A549 treated with Mapracorat at 1 μM for 4 hours (cell line): ENCODE measurements around the gene RRAD. TPM values are rescaled to one million over a fixed set of nuclear protein-coding genes. Genes with fewer than 3 reads are reported as not detected.

ENCODE experiments used
- total RNA-seq: library from RNA; stranded (reverse); fragments of 200-300 nt; extraction: Qiagen RNA extraction; gene quantifications from 5 replicates; pipeline ENCODE4 v1.2.3, GENCODE V29; 2022

The RRAD gene, protein sequence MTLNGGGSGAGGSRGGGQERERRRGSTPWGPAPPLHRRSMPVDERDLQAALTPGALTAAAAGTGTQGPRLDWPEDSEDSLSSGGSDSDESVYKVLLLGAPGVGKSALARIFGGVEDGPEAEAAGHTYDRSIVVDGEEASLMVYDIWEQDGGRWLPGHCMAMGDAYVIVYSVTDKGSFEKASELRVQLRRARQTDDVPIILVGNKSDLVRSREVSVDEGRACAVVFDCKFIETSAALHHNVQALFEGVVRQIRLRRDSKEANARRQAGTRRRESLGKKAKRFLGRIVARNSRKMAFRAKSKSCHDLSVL
- 27.6 to 46.6 TPM (median 39.4 TPM) in 5 replicates for total RNA-seq

DNA sequence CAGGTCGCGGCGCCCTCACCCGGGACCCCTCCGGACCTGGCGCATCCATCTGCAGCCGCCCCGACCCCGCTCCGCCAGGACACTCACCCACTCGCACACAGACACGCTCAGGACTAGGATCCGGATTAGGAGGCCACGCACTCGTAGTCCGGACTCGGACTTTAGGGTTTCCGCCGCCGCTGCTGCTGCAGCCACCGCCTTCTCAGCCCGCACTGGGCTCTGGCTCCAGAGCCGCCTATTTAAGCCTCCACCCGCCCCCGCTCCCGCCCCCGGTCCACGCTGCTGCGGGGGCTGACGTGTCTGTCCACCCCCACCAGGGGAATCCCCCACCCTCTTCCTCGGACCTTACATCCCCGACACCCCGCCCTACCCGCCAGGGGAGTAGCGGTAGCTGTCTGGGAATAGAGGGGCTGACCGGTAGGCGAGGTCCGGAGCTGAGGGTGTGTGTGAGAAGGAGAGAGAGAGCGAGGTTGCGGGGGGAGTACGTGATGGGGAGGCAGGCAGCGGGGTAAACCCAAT is at the start of gene RRAD:
TSS of gene RRAD (minus strand) at position 214 of the 519 bp plus-strand sequence. CDS start 356 bp downstream, outside the sequence.

DNA sequence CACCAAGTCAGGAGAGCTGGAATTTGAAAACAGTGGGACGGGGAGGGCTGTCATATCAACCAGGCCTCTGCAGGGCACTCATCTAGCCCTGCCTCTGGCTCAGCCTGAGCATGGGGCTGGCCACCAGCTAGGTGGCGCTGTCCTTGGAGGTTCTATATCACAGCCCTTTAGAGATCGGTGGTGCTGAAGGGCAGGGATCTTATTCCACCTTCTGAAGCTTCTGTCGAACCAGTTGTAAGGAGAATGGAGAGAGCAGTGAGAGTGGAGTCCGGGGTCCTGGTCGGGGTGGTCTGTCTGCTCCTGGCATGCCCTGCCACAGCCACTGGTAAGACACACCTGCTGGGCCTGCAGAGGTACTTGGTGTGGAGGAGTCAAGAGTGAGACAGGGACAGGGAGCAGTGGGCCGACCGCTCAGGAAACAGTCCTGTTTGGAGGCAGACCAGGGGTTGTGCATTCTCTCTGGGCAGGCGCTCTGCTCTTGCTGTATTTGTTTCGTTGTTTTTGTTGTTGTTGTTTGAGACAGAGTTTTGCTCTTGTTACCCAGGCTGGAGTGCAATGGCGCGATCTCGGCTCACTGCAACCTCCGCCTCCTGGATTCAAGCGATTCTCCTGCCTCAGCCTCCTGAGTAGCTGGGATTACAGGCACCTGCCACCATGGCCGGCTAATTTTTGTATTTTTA is 35.9 kb upstream of the RRAD start, which contains the start of gene CES3:
TSS of gene CES3 (plus strand) at position 202 of the 680 bp plus-strand sequence. CDS start at position 244, 42 bp downstream.

DNA sequence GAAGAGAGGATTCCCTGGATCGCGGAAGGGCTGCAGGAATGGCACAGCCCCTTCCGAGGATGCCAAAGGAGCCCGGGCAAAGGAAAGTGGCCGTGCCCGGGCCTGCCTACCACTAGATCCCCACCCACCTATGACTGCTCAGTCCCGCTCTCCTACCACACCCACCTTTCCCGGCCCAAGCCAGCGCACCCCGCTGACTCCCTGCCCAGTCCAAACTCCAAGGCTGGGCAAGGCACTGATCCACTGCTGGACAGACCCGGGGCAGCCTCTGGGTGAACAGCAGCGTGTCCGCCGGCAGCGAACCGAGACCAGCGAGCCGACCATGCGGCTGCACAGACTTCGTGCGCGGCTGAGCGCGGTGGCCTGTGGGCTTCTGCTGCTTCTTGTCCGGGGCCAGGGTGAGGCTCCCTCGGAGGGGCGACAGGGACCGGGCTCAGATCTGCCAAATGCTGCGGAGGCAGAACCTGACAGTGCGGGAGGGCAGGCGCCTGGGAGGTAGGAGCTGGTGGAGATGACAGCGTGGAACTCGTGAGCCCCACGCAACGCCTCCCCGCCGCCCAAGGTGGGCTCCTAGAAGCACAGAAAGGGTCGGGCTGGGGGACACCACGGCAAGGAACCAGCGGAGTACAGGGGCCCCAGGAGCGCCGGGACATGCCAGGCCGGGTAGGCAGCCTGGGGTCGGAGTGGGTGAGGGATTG is 10.1 kb upstream of the RRAD start, which contains the start of gene CES2:
TSS of gene CES2 (plus strand) at position 203 of the 698 bp plus-strand sequence. CDS start at position 323, 120 bp downstream.

DNA sequence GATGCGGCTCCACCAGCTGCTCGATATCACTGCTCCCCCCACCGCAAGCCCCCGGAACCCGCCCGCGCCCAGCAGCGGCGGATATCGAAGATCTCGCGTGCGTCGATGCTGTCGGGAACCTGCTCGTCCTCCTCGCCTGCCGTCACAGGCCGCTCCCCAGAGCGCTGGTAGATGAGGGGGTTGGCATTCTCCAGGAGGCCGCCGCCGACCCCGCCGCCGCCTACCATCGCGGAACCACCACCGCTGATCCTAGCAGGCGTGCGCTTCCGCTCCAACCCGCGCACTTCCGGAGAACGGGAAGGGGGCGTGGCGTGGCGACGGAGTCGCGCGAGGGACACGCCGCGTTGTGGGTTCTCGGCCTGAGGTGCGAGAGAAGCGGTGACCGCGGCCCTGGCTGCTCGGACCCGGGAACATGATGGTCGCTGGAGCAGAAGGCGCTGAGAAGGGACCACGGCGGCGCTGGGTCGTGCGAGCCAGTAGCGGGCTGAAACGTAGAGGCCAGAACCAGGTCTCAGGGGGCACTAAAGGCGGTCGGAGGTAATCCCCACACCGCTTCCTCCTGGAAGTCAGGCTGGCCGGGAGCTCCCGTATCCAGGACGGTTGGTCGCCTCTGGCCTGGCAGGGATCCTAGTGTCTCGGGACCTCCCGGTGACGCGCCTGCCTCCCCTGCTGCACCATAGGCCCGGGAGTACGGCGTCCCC is 9.0 kb upstream of the RRAD start, which contains the start of gene CIAO2B:
TSS of gene CIAO2B (minus strand) at position 265 of the 701 bp plus-strand sequence. CDS start at position 227, 38 bp downstream.

DNA sequence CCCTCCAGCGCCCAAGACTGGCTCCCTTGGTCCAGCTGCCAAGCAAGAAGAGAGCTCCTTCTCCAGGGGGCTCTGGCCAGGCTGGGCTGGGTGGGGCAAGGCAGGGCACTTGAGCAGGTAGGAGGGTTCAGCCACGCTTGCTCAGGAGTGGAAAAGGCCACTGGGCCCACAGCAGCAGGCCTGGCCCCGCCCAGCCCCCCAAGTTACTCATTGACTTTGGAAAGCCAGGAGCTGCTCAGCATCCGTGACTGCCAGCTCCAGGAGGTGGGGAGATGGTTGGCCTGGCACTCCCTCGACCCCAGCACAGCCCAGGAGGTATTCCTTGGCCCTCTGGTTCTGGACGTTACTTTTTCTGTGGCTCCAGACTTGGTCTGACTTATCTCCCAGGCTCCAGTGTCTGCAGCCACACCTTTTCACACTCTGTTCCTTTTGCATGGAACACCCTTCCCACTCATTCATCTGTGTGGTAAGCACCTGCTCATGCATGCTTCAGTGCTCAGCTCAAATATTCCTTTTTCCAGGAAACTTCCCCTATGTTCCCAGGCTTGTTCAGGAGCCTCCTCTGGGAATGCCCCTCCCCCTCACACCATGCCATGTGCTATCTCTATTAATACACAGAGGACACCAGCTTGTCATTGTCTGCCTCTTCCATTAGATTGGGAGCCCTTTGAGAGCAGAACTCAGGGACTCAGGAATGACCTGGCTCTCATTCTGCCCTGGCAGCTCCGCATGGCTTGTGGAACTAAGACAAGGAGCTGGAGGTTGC is 6.3 kb downstream of the RRAD start, which contains the start of gene CDH16:
TSS of gene CDH16 (minus strand) at position 83 of the 766 bp plus-strand sequence. CDS start 820 bp downstream, outside the sequence.

DNA sequence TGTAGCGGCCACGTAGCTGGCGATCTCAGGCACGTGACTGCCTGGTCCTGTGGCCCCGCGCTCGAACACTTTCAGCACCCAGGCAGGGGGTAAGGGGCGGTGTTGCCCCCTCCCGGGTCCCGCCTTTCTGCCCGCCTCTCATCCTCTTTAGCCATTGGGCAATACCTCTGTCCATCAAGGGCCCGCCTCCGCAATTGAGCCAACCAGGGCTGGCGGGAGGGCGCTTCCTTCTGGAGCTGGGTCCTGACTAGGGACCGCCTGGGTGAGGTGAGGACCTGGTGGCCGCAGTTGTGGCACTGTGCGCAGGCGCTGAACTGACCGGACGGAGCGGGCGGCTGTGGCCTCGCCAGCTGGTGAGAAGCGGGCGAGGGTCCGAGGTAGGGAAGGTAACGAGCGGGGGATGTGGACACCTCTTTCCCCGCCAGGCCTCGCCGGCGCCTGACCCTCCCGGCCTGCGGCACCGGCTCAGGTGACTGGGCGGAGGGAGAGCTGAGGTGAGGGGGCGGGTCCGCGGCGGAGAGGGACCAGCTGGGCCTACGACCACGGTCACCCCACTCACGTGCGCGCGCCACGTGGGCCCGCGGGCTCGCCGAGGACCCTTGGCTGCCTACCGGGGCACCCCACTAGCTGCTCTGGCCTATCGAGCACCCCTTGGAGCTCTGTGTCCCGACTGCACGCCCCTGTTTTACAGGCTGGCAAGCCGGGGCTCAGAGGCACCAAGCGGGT is 44.9 kb downstream of the RRAD start, which contains the start of gene PDP2:
TSS of gene PDP2 (plus strand) at position 228 of the 726 bp plus-strand sequence. CDS start 3,770 bp downstream, outside the sequence.

Other genes starting within 250 kb of the RRAD start
- gene CMTM4, start 228.8 kb downstream of the RRAD start, total RNA-seq, result 21.2 to 37.2 TPM (median 33.0 TPM) in 5 replicates
- gene DYNC1LI2, start 173.9 kb downstream of the RRAD start, total RNA-seq, result 41.2 to 52.7 TPM (median 48.3 TPM) in 5 replicates
- not detected in 5 replicates for gene TERB1, start 124.0 kb downstream of the RRAD start, total RNA-seq
- gene NAE1, start 94.6 kb downstream of the RRAD start, total RNA-seq, result 63.5 to 74.9 TPM (median 66.4 TPM) in 5 replicates
- 0.08 TPM in 1 of 5 replicates, not detected in the others for gene CA7, start 81.1 kb downstream of the RRAD start, total RNA-seq
- 4.4 to 6.5 TPM (median 6.3 TPM) in 5 replicates for gene PDP2, start 45.0 kb downstream of the RRAD start, total RNA-seq
- 3.7 to 4.9 TPM (median 4.4 TPM) in 5 replicates for gene CDH16, start 6.7 kb downstream of the RRAD start, total RNA-seq
- gene CIAO2B, start 8.9 kb upstream of the RRAD start, total RNA-seq, result 148 to 193 TPM (median 178 TPM) in 5 replicates
- 29.3 to 37.6 TPM (median 32.1 TPM) in 5 replicates for gene CES2, start 10.0 kb upstream of the RRAD start, total RNA-seq
- 2.3 to 3.6 TPM (median 2.4 TPM) in 5 replicates for gene CES3, start 35.7 kb upstream of the RRAD start, total RNA-seq
- gene CES4A, start 63.1 kb upstream of the RRAD start, total RNA-seq, result 1.9 to 3.3 TPM (median 2.9 TPM) in 5 replicates
- 43.4 to 64.6 TPM (median 52.4 TPM) in 5 replicates for gene CBFB, start 103.6 kb upstream of the RRAD start, total RNA-seq
- gene PHAF1, start 184.4 kb upstream of the RRAD start, total RNA-seq, result 22.3 to 24.6 TPM (median 22.8 TPM) in 5 replicates
- gene B3GNT9, start 225.5 kb upstream of the RRAD start, total RNA-seq, result 7.4 to 10.0 TPM (median 9.2 TPM) in 5 replicates
- 15.2 to 21.9 TPM (median 21.3 TPM) in 5 replicates for gene TRADD, start 234.4 kb upstream of the RRAD start, total RNA-seq
- gene FBXL8, start 234.4 kb upstream of the RRAD start, total RNA-seq, result 5.8 to 11.5 TPM (median 8.5 TPM) in 5 replicates
- 12.2 to 21.9 TPM (median 16.8 TPM) in 5 replicates for gene HSF4, start 239.2 kb upstream of the RRAD start, total RNA-seq
- gene NOL3, start 245.0 kb upstream of the RRAD start, total RNA-seq, result 73.1 to 97.4 TPM (median 92.2 TPM) in 5 replicates